HG02943 (cell line): ENCODE data around the gene SPTA1.
"Not testable (repeated sequence)": the region's sequence is repeated elsewhere in the genome, so short reads cannot be mapped to it uniquely, and the experiment has no call there.

Experiments used
- ATAC-seq: cut with Tn5 transposase; IDR thresholded peaks from one replicate; pipeline ENCODE4 v1.9.1; 2021; ENCODE audit warnings: mild to moderate bottlenecking, low read depth, moderate library complexity; ENCODE audit not compliant: unreplicated experiment

The SPTA1 gene

GRCh38 chr1:158688343-158688742, 1.8 kb upstream of the SPTA1 start:
- ATAC-seq: not testable (repeated sequence)

GRCh38 chr1:158687037-158687436, 522 bp upstream of the SPTA1 start:
- no peak for ATAC-seq

- ATAC-seq: no peak
These were observed 1.4 kb downstream of the SPTA1 start for GRCh38 chr1:158685085-158685484.

GRCh38 chr1:158681606-158682005, 4.9 kb downstream of the SPTA1 start:
- ATAC-seq: no peak

GRCh38 chr1:158679289-158679688, 7.2 kb downstream of the SPTA1 start:
- no peak for ATAC-seq

- ATAC-seq: no peak
These were observed 10.8 kb downstream of the SPTA1 start for GRCh38 chr1:158675563-158676323.

GRCh38 chr1:158674302-158674701, 12.2 kb downstream of the SPTA1 start:
- no peak for ATAC-seq

GRCh38 chr1:158666037-158666436, 20.5 kb downstream of the SPTA1 start:
- ATAC-seq: no peak

- no peak for ATAC-seq
These were observed 31.9 kb downstream of the SPTA1 start for GRCh38 chr1:158654571-158654970.

- ATAC-seq: no peak
These were observed 32.4 kb downstream of the SPTA1 start for GRCh38 chr1:158654086-158654485.

GRCh38 chr1:158652721-158653334, 33.7 kb downstream of the SPTA1 start:
- no peak for ATAC-seq

- no peak for ATAC-seq
These were observed 37.5 kb downstream of the SPTA1 start for GRCh38 chr1:158649052-158649451.

GRCh38 chr1:158646465-158646864, 40.0 kb downstream of the SPTA1 start:
- no peak for ATAC-seq

GRCh38 chr1:158644449-158644848, 42.1 kb downstream of the SPTA1 start:
- no peak for ATAC-seq

- no peak for ATAC-seq
These were observed 47.6 kb downstream of the SPTA1 start for GRCh38 chr1:158638904-158639303.

GRCh38 chr1:158638146-158638545, 48.4 kb downstream of the SPTA1 start:
- ATAC-seq: no peak

- ATAC-seq: no peak
These were observed 72.8 kb downstream of the SPTA1 start for GRCh38 chr1:158613764-158614163.

GRCh38 chr1:158611916-158612315, 74.6 kb downstream of the SPTA1 start:
- no peak for ATAC-seq

- no peak for ATAC-seq
These were observed 79.2 kb downstream of the SPTA1 start for GRCh38 chr1:158607296-158607695.

- ATAC-seq: no peak
These were observed 81.5 kb downstream of the SPTA1 start, which contains the start of gene OR10Z1 for GRCh38 chr1:158604968-158605367. Gene OR10Z1 (plus strand): TSS chr1:158605268. CDS start chr1:158606439, 1,171 bp downstream.

- no peak for ATAC-seq
These were observed 85.8 kb downstream of the SPTA1 start for GRCh38 chr1:158600735-158601134.

- ATAC-seq: no peak
These were observed 99.6 kb downstream of the SPTA1 start for GRCh38 chr1:158586942-158587341.
